Right ventricle myocardium superior (tissue), 1 donor: ENCODE results near the gene ACOX1. TPM values are rescaled to one million over a fixed set of nuclear protein-coding genes. Genes with fewer than 3 reads are reported as not detected.

ENCODE experiments used
- ATAC-seq: fragments of 200-7000 bp; cut with Tn5 transposase; one replicate; pipeline ENCODE4 v1.9.1; 2020; ENCODE audit warnings: mild to moderate bottlenecking; ENCODE audit not compliant: poor library complexity
- DNase-seq: peaks from one replicate; pipeline ENCODE4 v3.0.0-alpha.2; 2020
- intact Hi-C: fragments of 100-400 bp; cut with DNase I; formaldehyde crosslinking; loops from one replicate; pipeline ENCODE4 v1.11.2; 2022
- total RNA-seq: library from RNA; stranded (reverse); fragmentation: NEBNext Ultra II Directional; extraction: Animal tissue kit (Norgen Biotek cat#: 25700); gene quantifications from one replicate; pipeline ENCODE4 v1.2.1, GENCODE V29; 2021
- donor health status: DM: no; HTN: yes; CAD: no; lungs with severe emphysema.

The ACOX1 gene
- total RNA-seq, 1 donor from 2014 or later: 83.6 TPM

- intact Hi-C loops: loop anchor here (10.0 kb wide), 1 partner anchor 285 kb away; no protein-coding TSS in a partner anchor
- DNase-seq: peak; percentile 17
- ATAC-seq: no peak
Observed at GRCh38 chr17:76009969-76010661, 31.1 kb upstream of the ACOX1 start.

- intact Hi-C loops: no loop called here
- no peak for DNase-seq
- ATAC-seq: no peak
Observed at GRCh38 chr17:76009447-76009846, 30.5 kb upstream of the ACOX1 start.

DNA sequence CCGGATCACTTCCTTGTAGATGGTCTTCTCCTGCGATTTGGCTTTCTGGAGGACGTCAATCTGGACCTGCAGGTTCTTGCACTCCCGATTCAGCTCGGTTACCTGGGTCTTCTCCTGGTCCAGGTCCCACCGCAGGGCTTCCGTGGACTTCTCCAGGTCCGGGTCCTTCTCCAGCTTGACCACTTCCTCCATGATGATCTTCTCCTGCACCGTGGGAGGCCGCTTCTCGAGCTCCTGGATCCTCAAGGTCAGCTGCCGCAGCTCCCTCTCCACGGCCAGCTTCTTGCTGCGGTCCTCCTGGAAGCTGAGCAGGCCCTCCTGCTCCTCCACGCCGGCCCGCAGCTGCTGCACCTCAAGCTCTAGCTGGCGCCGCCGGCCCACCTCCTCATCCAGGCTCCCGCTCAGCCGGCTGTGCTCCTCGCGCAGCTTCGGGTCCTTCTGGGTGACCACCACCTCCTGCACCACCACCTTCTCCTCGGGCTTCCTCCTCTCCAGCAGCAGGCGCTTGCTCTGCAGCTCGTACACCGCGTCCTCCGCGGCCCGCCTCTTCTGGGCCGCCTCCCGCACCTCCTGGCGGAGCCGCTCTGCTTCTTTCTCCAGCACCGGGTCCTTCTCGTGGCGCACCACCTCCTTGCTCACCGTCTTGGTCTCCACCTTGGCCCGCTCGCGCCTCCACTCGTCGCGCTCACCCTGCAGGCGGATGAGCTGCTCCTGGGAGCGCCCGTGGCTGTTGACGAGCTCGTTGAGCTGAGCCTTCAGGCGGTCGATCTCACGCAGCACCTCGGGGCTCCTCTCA, 29.9 kb upstream of the ACOX1 start:
- DNase-seq (peak; percentile 20), ATAC-seq (no peak)
- intact Hi-C loops: no loop called here

- peak; percentile 22 for DNase-seq
- intact Hi-C loops: no loop called here
Observed at GRCh38 chr17:76008208-76008607, 29.2 kb upstream of the ACOX1 start.

GRCh38 chr17:76007850-76008165, 28.8 kb upstream of the ACOX1 start:
- ATAC-seq (no peak), DNase-seq (no peak)
- intact Hi-C loops: no loop called here

More at GRCh38 chr17:76008208-76008607, 29.2 kb upstream of the ACOX1 start:
- ATAC-seq: no peak

DNA sequence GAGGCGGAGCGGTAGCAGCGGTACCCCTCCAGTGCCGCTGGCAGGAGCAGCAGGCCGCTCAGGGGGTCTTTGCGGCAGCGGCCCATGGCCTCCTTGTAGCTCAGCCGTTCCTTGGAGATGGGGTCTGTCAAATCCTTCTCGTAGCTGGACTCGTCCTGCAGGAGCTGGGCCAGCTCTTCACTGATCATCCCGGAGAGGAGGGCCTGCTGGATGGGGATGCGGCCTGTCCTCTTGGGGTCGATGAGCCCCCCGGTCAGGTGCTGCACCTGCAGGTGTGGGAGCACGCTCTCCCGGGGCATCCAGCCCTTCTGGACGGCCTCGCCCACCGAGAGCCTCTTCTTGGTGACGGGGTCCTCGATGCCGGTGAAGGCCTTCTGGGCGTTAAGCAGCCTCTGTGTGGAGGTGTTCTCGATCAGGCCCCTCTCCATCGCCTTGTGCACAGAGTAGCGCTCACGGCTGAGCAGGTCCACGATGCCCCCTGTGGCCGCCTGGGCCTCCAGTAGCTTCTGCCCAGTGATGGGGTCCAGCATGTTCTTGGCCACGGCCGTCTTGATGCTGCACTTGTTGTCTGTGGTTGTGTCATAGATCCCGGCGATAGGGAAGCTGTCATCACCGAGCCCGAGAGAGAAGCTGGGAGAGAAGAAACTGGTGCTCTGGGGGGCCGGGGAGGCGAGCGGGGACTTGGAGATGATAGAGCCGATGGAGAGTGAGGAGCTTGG, 28.3 kb upstream of the ACOX1 start:
- intact Hi-C loops: no loop called here
- DNase-seq (peak; percentile 24), ATAC-seq (no peak)

DNA sequence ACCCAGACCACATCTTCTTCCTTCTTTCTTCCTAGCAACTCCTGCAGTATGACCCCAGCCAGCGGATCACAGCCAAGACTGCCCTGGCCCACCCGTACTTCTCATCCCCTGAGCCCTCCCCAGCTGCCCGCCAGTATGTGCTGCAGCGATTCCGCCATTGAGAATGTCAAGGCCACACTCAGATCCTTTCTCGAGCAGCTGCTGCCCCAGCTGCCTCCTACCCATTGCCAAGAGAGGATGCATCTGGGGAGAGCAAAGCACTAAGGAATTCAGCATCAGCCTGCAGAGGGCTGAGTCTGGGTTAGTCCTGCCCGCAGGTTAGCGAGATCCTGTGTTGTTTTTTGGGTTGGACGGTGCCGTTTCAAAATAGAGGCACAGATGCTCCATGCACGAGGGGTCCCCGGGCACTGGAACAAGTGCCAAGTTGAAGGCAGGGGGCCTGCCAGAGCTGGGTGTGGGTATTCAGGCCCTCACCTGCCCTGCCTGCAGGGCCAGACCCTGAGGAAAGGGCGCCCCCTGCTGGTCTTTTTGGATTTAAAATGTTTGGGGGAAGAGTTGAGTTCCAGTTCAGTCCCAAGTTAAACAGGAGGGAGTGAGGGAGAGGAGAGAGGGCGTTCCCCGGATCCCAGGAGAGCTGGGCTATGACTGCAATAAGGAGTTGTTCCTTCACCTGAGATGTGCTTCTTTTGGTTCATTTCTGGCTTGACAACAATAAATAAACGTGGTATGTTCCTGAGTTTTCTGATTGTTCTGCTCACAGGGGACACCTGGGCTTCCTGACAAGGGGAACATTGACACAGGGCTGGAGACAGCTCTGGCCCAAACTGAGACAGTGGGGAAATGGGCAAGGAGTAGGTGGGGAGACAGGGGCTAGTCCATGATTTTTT, 26.5 kb upstream of the ACOX1 start:
- ATAC-seq (peak; percentile 80), DNase-seq (peak; percentile 63)
- intact Hi-C loops: loop anchor here (1.0 kb wide), 1 partner anchor 100 kb away; no protein-coding TSS in a partner anchor

DNA sequence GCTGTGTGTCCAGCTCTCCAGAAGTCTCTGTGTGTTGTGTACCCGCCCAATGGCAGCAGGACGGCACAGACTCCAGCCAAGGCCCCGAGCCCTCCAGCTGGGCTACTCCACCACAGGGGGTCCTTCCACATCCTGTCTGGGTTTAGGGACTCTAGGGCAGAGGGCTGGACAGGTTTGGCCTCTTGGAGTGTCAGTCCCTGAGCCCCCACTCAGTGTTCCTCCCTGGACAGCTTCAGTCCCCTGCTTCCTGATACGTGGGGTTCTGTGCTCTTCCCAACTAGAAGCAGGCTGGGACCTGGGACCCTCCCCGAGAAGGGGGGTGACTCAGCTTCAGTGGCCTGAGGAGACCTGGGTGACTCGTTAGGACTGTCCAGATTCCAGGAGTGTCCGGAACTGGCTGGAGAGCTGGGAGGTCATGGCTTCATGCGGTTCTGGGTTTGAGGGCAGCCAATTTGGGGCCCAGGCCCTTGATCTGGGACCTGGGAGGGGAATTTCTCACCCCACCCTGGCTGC, 25.8 kb upstream of the ACOX1 start:
- ATAC-seq: no peak

GRCh38 chr17:76003915-76004314, 24.9 kb upstream of the ACOX1 start:
- DNase-seq: peak; percentile 48
- no peak for ATAC-seq
- intact Hi-C loops: no loop called here

More for the DNA sequence above, 25.8 kb upstream of the ACOX1 start:
- intact Hi-C loops: loop anchor here (1.0 kb wide), 1 partner anchor 100 kb away; no protein-coding TSS in a partner anchor
- peak; percentile 11 for DNase-seq

- ATAC-seq: no peak
- intact Hi-C loops: no loop called here
- DNase-seq: peak; percentile 27
Observed at GRCh38 chr17:76002100-76002499, 23.1 kb upstream of the ACOX1 start.

DNA sequence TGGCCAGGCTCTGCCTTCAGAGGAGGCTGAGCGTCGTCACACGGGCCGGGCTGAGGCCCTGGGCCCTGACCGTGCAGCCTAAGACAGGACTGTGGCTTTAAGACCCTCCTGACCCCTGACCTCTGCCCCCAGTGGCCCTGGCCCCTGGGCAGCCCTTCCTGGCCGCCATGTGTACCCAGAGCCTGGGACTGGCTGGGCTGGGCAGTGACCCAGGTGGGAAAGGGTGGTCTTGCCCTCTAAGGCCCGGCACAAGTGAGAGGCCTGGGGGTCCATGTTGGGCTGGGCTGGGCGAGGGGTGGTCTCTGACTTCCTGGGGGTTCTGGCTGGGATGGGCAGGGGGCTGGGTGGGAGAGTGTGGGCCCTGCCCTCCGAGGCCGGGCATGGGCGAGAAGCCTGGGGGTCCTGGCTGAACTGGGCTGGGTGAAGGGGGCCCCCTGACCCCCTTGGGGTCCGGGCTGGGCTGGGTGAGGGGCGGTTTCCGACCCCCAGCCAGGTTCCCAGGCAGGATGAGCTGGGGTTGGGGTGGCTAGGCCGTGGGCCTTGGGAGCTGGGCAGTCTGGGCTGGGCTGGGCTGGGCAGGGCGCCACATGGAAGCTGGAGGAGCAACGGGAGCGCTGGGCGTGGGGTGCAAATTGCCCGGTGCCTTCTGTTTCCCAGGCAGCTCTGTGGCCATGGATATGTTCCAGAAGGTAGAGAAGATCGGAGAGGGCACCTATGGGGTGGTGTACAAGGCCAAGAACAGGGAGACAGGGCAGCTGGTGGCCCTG, 22.0 kb upstream of the ACOX1 start, which contains the start of gene CDK3:
CDK3 (plus strand) TSS at position 101 of the 767 bp plus-strand sequence; CDS start at position 672, 571 bp downstream.
- ATAC-seq: no peak
- intact Hi-C loops: no loop called here
- peak; percentile 33 for DNase-seq

DNA sequence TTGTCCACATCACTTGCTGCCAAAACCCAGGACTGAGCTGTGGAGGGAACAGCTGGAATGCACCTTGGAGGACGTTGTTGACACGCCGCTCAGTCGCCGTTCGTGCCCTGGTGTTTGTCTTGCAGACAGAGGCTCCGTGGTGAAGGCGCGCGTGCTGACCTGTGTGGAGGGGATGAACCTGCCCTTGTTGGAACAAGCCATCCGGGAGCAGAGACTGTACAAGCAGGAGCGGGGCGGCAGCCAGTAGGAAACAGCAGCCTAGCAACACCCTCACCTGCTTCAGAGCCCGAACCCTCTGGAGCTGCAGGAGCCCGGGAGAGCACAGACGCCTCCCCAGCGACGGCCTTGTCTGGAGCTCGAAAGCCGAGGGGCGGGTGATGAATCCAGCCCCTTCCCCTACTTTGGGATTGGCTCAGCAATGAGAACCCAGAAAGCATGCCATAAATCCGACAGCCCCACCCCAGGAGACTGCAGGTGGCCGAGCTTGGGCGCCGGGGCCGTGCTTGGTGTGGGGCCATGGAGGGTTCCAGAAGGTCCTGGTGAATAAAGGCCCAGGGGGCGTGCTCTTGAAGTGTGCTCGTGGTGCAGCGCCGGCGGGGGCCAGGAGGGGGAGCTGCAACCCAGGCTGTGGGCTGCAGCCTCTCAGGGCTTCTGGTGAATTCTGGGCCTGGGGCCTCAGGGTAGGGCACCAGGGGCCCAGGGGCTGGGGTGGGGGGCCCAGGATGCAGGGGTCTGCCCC, 21.2 kb upstream of the ACOX1 start:
- DNase-seq: peak; percentile 59
- intact Hi-C loops: no loop called here
- peak; percentile 41 for ATAC-seq

GRCh38 chr17:75998327-75998795, 19.4 kb upstream of the ACOX1 start:
- ATAC-seq (no peak), DNase-seq (no peak)
- intact Hi-C loops: no loop called here

DNA sequence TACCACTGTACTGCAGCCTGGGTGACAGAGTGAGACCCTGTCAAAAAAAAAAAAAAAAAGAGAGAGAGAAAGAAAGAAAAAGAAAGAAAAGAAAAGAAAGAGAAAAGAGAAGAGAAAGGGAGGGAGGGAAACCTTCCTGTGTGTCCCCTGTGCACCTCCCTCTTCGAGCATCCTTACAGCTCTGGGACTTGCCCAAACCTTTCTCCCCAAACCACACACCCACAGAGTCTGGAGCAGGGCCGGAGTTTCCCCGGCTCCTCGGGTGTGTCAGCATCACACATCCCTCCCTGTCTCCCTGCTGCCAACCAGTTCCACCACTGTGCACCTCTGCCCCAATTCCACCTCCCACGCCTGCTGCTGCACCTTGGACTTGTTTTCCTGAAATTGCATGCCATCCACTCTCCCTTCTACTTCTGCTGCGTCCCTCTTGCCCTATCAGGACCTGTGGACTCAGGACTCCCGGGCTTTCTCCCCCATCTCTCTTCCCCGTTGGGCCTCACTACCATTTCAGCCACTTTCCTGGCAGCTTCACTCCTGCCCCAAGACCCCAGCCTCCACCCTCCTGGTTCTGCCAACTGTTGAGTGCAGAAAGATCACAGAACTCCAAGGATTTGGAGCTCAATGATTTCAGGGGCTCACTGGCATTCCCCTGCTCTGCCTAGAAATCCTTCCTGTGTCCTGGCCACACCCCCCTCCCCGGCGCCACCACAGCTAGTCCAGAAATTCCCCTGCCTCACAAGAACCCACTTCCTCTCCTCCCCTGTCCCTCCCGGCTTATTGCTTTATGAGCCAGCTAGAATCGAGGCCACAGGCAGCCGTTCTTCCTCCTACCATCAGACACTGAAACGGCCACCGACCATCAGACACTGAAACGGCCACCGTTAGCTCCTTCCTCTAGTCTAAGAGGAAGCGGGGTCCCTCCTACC, 18.0 kb upstream of the ACOX1 start:
- DNase-seq (peak; percentile 60), ATAC-seq (peak; percentile 53)
- intact Hi-C loops: no loop called here

DNA sequence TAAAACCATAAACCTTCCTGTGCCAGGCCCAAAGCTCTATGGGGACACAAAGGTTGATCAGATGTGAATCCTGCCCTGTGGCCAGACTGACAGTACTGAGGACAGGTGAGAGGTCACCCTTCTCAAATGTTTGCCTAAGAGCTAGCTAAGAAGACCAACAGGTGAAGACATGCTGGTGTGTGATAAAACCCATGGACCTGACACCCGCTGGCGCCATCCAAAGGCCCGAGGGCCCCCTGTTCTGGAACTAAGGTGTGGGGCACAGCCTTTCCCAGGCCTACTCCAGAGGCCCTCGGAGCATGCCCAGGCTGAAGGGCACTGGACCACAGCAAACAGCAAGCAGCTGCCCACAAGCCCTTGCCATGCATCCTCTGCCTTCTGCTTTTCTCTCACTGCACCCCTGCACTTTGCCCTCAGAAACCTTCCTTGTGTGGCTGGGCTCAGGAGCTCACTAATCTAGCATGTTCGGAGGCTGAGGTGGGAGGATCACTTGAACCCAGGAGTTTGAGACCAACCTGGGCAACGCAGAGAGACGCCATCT, 16.5 kb upstream of the ACOX1 start:
- intact Hi-C loops: no loop called here
- DNase-seq (peak; percentile 4), ATAC-seq (no peak)
